NCI-H774 (cell line): ENCODE measurements around the gene EXTL1.

Experiments
- DNase-seq: peaks from one replicate; lab custom pipeline; 2025; lab: John Stamatoyannopoulos, UW

EXTL1 gene

GRCh38 chr1:26070296-26070962 is 48.9 kb downstream of the EXTL1 start:
- no peak for DNase-seq

DNA sequence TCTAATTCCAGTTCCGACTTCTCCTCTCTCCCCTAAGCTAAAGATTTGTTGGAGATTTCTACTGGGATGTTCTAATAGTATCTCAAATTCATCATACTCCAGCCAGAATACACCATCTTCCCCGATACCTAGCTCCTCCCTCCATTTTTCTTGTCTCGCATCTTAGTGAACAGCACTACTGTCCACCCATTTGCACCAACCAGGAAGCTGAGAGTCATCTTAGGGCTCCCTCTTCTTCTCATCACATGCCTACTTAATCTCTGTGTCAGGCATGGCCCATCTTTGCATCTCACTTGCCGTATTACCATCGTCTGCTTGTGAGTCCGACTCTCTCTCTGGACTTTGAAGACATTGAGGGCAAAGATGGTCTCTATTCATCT is 49.4 kb downstream of the EXTL1 start:
- no peak for DNase-seq

GRCh38 chr1:26072305-26072704 is 50.7 kb downstream of the EXTL1 start:
- DNase-seq = no peak

DNA sequence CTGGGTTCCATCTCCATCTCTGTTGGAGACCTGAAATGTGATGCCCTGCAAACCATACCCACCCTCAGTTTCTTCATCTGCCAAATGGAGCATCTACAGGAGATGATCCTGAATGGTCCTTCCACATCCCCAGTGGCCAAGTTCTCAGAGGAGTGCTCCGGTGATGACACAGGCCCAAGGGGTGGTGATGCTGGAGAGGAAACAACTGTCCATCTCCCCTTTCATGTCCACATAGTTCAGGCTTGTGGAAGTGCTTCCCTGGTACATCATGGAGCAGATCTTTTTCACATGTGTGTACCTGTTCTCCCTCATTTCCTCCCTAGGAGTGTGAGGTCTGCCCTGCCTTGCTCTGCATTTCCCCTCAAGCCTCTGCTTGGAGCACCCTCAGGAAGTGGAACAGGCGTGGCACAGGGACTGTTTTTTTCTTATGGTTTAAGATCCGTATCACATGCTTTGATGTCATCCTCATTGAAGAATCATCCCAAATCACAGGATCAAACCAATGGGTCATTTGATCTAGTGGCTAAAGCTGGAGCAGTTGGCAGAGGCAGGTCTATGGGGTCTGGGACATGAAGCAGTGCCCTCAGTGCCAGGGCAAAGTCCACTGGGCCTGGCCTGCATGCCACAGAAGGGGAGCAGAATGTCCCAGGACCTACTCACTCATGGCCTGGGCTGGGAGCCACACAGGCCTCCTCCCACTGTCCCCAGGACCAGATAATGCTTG is 54.0 kb downstream of the EXTL1 start:
- no peak for DNase-seq

GRCh38 chr1:26077524-26077923 is 55.9 kb downstream of the EXTL1 start:
- no peak for DNase-seq

DNA sequence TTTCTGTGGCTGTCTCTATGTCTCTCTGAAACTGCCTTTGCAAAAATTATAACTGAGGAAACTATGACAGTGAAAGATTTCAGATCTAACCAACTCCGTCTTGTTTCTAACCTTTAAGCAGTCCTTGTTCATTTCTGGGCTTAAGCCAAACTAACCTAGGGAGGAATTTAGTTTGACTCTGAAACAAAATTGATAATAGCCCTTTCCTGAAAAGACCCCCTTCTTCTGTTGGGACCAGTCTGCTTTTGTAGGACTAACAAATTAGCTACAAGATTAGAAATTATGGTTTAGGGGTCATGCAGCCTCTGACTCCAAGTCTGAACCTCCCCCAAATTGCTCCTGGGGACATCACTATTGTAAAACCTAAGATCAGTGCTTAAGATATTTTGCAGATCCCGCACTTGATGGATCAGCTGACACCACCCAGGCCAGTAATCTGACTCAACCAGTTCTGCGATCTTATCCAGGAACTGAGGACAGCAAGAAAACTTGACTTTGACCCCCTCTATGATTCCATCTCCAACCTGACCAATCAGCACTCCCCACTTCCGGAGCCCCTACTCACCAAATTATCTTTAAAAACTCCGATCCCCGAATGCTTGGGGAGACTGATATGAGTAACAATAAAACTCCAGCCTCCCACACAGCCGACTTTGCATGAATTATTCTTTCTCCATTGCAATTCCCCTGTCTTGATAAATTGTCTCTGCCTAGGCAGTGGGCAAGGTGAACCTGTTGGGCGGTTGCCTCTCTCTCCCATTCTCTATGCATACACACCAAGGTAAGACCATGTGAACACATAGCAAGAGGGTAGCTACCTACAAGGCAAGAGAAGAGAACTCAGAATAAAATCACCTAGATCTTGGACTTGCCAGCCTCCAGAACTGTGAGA is 57.0 kb downstream of the EXTL1 start:
- no peak for DNase-seq

GRCh38 chr1:26079178-26079563 is 57.6 kb downstream of the EXTL1 start:
- no peak for DNase-seq

- no peak for DNase-seq
Observed at GRCh38 chr1:26079960-26080814, 58.6 kb downstream of the EXTL1 start.

- DNase-seq = no peak
Observed at GRCh38 chr1:26081267-26082019, 59.9 kb downstream of the EXTL1 start.

DNA sequence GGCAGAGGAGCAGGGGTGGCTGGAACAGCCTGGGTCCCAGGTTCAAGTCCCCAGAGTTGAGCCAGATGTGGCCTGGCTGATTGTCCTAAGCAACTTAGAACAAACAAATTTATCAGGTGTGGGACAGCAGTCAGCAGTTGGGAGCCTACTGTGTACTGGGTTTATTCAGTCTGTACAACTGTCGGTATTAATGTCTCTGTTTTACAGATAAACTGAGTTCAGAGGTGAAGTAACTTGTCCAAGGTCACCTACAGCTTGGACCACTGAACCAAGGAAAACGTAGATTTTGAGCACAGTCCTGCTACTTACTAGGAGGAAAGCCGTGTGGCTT is 60.4 kb downstream of the EXTL1 start:
- DNase-seq = no peak

DNA sequence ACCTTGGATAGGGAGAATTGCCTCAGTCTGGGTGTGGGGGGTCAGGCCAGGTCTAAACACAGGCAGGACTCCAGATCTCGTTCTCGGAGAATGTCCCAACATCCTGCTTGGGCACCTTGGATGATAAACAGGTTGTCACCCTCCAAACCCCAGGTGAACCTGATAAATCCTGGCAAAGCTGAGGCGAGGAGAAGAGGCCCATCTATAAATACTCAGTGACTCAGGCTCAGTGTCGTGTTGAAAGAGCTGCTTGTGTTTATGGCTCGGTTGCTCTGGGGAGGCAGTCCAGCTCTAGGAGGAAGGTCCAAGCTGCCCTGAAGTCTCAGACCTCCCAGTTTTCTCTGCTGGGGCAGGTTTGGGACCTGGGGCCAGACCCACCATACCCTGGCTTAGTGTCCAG is 61.6 kb downstream of the EXTL1 start:
- no peak for DNase-seq

DNA sequence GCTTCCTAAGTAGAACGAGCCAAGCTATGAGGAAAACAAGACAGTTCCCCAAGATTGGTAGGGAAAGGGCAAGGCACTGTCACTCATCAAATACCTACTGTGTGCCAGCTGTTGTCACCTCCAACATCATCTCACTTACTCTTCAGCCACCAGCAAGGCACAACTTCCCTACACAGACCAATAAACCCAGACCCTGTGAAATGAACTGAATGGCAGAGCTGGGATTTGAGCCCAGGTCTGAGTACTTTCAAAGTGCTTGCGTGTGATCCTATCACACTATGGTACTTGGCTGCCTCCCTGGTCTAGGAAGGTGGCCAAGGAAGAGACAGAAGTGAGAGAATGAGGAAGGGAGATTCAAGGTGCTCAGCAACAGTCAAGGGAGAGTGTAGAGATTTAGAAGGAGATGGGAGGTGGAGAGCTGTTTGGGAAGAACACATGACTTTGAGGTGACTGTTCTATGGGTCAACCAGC is 62.6 kb downstream of the EXTL1 start:
- DNase-seq = no peak

GRCh38 chr1:26084844-26085243 is 63.3 kb downstream of the EXTL1 start:
- no peak for DNase-seq
